Sigmoid colon (tissue), 4 donors: ENCODE results near the gene TRIM23.

Experiments
- CTCF ChIP-seq, 4 experiments: fragments of 450-650 bp in 3 of 4; fragments of 200-600 bp in 1 of 4; IDR thresholded peaks; one replicate each; pipeline ENCODE4 v1.5.1; 2016 to 2019; ENCODE audit warnings: antibody characterized with exemption in 4 of 4, mild to moderate bottlenecking in 3 of 4, moderate library complexity in 2 of 4
- EP300 ChIP-seq, 4 donors: sonication (generic); formaldehyde crosslinking; IDR thresholded peaks; one replicate each; pipeline ENCODE4 v1.6.1; 2017; ENCODE audit warnings: antibody characterized with exemption in 4 of 4
- POLR2A ChIP-seq, 2 donors: fragments of 450-650 bp; IDR thresholded peaks; one replicate each; pipeline ENCODE4 v1.6.1; 2016; ENCODE audit warnings: antibody characterized with exemption in 2 of 2, mild to moderate bottlenecking in 2 of 2, moderate library complexity in 2 of 2
- POLR2AphosphoS5 ChIP-seq, 4 donors: sonication (generic); formaldehyde crosslinking; IDR thresholded peaks; one replicate each; pipeline ENCODE4 v1.6.1; 2017; ENCODE audit warnings: antibody characterized with exemption in 4 of 4

GRCh38 chr5:65566505-65566904 lies 57.6 kb downstream of the TRIM23 start:
- no peak for TF ChIP-seq CTCF (IDR thresholded peaks at IDR 0.05)
- no peak for TF ChIP-seq EP300 (IDR thresholded peaks at IDR 0.05)
- no peak for TF ChIP-seq POLR2A (IDR thresholded peaks at IDR 0.05)
- no peak for TF ChIP-seq POLR2AphosphoS5 (IDR thresholded peaks at IDR 0.05)
